Neural cell (in vitro differentiated cells): ENCODE data around the gene IMMP2L. TPM values are rescaled to one million over a fixed set of nuclear protein-coding genes. Genes with fewer than 3 reads are reported as not detected.

Source experiments
- H2AFZ ChIP-seq: fragments of 200-600, 300-800 bp; sonication (generic), shearing (Covaris generic); 2 replicates; pipeline ENCODE4 v1.6.0; 2014; ENCODE audit warnings: low read depth, mild to moderate bottlenecking, antibody characterized with exemption, low read length, moderate library complexity
- H3F3A ChIP-seq: fragments of 200-600 bp; shearing (Covaris generic); 2 replicates; pipeline ENCODE4 v1.6.1; 2016; ENCODE audit warnings: mild to moderate bottlenecking, moderate library complexity, mixed read lengths, antibody characterized with exemption, low read length; ENCODE audit not compliant: insufficient read depth, poor library complexity, severe bottlenecking
- H3K27ac ChIP-seq: fragments of 200-600, 300-800 bp; sonication (generic), shearing (Covaris generic); 2 replicates; pipeline ENCODE4 v1.5.1; 2014; ENCODE audit warnings: mild to moderate bottlenecking, low read length, moderate library complexity
- H3K27me3 ChIP-seq: fragments of 300-800, 200-600 bp; sonication (generic), shearing (Covaris generic); 2 replicates; pipeline ENCODE4 v1.6.0; 2014; ENCODE audit warnings: mild to moderate bottlenecking, low read depth, low read length, moderate library complexity; ENCODE audit not compliant: insufficient read depth
- H3K36me3 ChIP-seq: fragments of 300-800, 200-600 bp; sonication (generic), shearing (Covaris generic); 2 replicates; pipeline ENCODE4 v1.5.1; 2014; ENCODE audit warnings: mild to moderate bottlenecking, antibody characterized with exemption, low read length, moderate library complexity; ENCODE audit not compliant: insufficient read depth
- H3K4me2 ChIP-seq: fragments of 300-800, 200-600 bp; sonication (generic), shearing (Covaris generic); 2 replicates; pipeline ENCODE4 v1.6.0; 2014; ENCODE audit warnings: mild to moderate bottlenecking, low read length
- H3K4me3 ChIP-seq: fragments of 300-800, 200-600 bp; sonication (generic), shearing (Covaris generic); 2 replicates; pipeline ENCODE4 v1.5.1; 2014; ENCODE audit warnings: mild to moderate bottlenecking, low read length, moderate library complexity
- H3K79me2 ChIP-seq: fragments of 200-600 bp; shearing (Covaris generic); replicated peaks from 2 replicates; pipeline ENCODE4 v1.6.0; 2014; ENCODE audit warnings: mild to moderate bottlenecking, low read length, moderate library complexity; ENCODE audit not compliant: insufficient read depth
- H3K9ac ChIP-seq: fragments of 300-800, 200-600 bp; sonication (generic), shearing (Covaris generic); 2 replicates; pipeline ENCODE4 v1.6.1; 2016; ENCODE audit warnings: mild to moderate bottlenecking, low read length, mixed read lengths
- H3K9me2 ChIP-seq: fragments of 200-600 bp; shearing (Covaris generic); 2 replicates; pipeline ENCODE4 v1.6.1; 2016; ENCODE audit warnings: mild to moderate bottlenecking, low read length, mixed read lengths; ENCODE audit not compliant: insufficient read depth
- H3K9me3 ChIP-seq: fragments of 200-600, 300-800 bp; sonication (generic), shearing (Covaris generic); 2 replicates; pipeline ENCODE4 v1.6.1; 2016; ENCODE audit warnings: mild to moderate bottlenecking, mixed run types, low read length, moderate library complexity, mixed read lengths
- H4K20me1 ChIP-seq: fragments of 200-600 bp; shearing (Covaris generic); 2 replicates; pipeline ENCODE4 v1.6.1; 2016; ENCODE audit warnings: mild to moderate bottlenecking, mixed run types; ENCODE audit not compliant: insufficient read depth
- EP300 ChIP-seq: fragments of 450-650 bp; conservative IDR thresholded peaks from 2 replicates; pipeline ENCODE4 v1.6.1; 2014; ENCODE audit warnings: antibody characterized with exemption, mild to moderate bottlenecking, moderate library complexity; ENCODE audit not compliant: poor library complexity, severe bottlenecking
- EZH2 ChIP-seq: fragments of 200-600, 300-800 bp; shearing (Covaris generic), sonication (generic); IDR thresholded peaks from 2 replicates; pipeline ENCODE4 v1.6.1; 2014; ENCODE audit warnings: antibody characterized with exemption, low read length, borderline replicate concordance, mild to moderate bottlenecking; ENCODE audit not compliant: insufficient read depth, poor library complexity, severe bottlenecking
- MXI1 ChIP-seq: fragments of 450-650 bp; conservative IDR thresholded peaks from 2 replicates; pipeline ENCODE4 v1.6.1; 2014; ENCODE audit warnings: antibody characterized with exemption, mild to moderate bottlenecking; ENCODE audit not compliant: poor library complexity, severe bottlenecking
- POLR2AphosphoS5 ChIP-seq: IDR thresholded peaks from 2 replicates; pipeline ENCODE4 v1.6.1; 2012
- RAD21 ChIP-seq: fragments of 450-650 bp; conservative IDR thresholded peaks from 2 replicates; pipeline ENCODE4 v1.6.1; 2014; ENCODE audit warnings: antibody characterized with exemption, mild to moderate bottlenecking, moderate library complexity
- SMC3 ChIP-seq: fragments of 450-650 bp; conservative IDR thresholded peaks from 2 replicates; pipeline ENCODE4 v1.6.1; 2014; ENCODE audit warnings: antibody characterized with exemption, mild to moderate bottlenecking, moderate library complexity; ENCODE audit not compliant: poor library complexity
- TAF1 ChIP-seq: IDR thresholded peaks from 2 replicates; pipeline ENCODE4 v1.6.1; 2012; ENCODE audit warnings: low read depth
- polyA plus RNA-seq: library from polyadenylated mRNA; depleted of rRNA; stranded (reverse); fragments of >200 nt; gene quantifications from 2 replicates; pipeline ENCODE4 v1.2.3, GENCODE V29; 2014
- TF ChIP-seq, protein P1 (sequence below): IDR thresholded peaks from 2 replicates; pipeline ENCODE4 v1.6.1; 2012; ENCODE audit warnings: borderline replicate concordance
- TF ChIP-seq, protein P2 (sequence below): fragments of 450-650 bp; IDR thresholded peaks from 2 replicates; pipeline ENCODE4 v1.5.1; 2014; ENCODE audit warnings: antibody characterized with exemption, mild to moderate bottlenecking, moderate library complexity; ENCODE audit not compliant: poor library complexity, severe bottlenecking

The IMMP2L gene
- polyA plus RNA-seq, 1 donor from 2014 or later = 9.7 TPM

DNA sequence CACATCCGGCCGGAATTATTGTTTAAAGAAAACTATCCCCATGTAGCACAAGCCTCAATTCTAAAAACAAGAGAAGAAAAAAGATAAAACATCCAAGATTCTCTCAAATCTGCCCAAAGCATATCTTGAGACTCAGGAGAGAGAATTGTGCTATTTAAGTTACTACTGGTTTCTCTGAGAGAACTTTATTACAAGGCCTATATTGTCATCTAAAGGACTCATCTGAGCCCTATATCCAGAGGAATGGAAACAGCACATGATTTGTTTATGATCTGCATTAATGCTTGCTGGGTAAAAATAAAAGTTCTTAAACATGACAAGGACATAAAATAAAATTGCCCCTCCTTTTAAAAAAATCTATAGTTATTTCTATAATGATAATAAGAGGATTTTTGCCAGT lies 446.3 kb downstream of the IMMP2L start:
- Histone ChIP-seq H3K4me2 (no peak overlapping the region), H3K9ac (no peak overlapping the region), H3K79me2 (no peaks in the 10 kb centered on the region), H3K4me3 (no peak overlapping the region), H3F3A (peaks cover 4% of the 10 kb centered on the region), H4K20me1 (no peaks in the 10 kb centered on the region), H3K36me3 (no peaks in the 10 kb centered on the region), H3K27ac (no peak overlapping the region), H3K9me2 (no peaks in the 10 kb centered on the region), H3K9me3 (no peaks in the 10 kb centered on the region), H3K27me3 (no peaks in the 10 kb centered on the region), H2AFZ (no peak overlapping the region)
- TF ChIP-seq, protein P1, sequence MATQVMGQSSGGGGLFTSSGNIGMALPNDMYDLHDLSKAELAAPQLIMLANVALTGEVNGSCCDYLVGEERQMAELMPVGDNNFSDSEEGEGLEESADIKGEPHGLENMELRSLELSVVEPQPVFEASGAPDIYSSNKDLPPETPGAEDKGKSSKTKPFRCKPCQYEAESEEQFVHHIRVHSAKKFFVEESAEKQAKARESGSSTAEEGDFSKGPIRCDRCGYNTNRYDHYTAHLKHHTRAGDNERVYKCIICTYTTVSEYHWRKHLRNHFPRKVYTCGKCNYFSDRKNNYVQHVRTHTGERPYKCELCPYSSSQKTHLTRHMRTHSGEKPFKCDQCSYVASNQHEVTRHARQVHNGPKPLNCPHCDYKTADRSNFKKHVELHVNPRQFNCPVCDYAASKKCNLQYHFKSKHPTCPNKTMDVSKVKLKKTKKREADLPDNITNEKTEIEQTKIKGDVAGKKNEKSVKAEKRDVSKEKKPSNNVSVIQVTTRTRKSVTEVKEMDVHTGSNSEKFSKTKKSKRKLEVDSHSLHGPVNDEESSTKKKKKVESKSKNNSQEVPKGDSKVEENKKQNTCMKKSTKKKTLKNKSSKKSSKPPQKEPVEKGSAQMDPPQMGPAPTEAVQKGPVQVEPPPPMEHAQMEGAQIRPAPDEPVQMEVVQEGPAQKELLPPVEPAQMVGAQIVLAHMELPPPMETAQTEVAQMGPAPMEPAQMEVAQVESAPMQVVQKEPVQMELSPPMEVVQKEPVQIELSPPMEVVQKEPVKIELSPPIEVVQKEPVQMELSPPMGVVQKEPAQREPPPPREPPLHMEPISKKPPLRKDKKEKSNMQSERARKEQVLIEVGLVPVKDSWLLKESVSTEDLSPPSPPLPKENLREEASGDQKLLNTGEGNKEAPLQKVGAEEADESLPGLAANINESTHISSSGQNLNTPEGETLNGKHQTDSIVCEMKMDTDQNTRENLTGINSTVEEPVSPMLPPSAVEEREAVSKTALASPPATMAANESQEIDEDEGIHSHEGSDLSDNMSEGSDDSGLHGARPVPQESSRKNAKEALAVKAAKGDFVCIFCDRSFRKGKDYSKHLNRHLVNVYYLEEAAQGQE = no peak
- TF ChIP-seq TAF1 (no peak), MXI1 (no peak), RAD21 (no peak), EZH2 (no peak)

DNA sequence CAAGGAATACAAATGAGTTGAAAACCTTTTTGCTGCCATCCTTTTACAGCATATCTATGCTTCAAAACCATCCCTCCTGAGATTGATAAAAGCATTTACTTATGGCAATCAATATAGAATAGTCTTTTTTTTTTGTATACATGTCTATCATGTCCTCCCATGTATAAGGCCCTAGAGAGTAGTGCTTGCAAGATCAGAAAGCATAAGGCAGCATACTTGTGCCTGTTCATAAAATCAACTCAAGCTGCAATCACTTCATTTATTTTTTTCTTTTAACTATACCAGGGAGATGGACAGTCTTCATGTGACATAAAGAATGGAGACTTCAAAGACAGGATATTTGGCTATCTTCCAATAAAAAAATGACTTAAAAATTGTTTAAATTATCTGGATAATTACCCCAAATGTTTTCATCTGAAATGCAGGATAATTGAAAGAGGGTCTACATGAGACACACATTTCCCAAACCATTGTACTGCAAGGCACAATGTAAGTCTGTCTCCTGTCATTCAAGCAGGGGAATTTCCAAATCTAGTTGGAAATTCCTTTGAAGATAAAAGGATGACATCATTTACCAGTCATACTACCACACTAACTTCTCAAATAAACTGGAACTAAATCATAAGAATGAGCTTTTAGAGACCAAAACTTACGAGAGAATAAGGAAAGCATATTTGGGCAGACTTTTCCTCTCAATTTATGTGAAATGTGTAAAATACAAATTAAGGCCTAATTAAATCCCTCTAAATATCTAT lies 448.9 kb downstream of the IMMP2L start:
- Histone ChIP-seq H3K9me2 (no peaks in the 10 kb centered on the region), H3K4me2 (peak overlapping the region; percentile 67), H3K4me3 (peak overlapping the region; percentile 43), H4K20me1 (no peaks in the 10 kb centered on the region), H3K9me3 (no peaks in the 10 kb centered on the region), H3K9ac (peak overlapping the region; percentile 42), H3K36me3 (peaks cover 3% of the 10 kb centered on the region), H3K79me2 (no peaks in the 10 kb centered on the region), H3K27me3 (no peaks in the 10 kb centered on the region), H3F3A (peaks cover 4% of the 10 kb centered on the region), H3K27ac (peak overlapping the region; percentile 88), H2AFZ (no peak overlapping the region)
- peak; percentile 92 for TF ChIP-seq EP300
- TF ChIP-seq EZH2 = no peak
- TF ChIP-seq, protein P2, sequence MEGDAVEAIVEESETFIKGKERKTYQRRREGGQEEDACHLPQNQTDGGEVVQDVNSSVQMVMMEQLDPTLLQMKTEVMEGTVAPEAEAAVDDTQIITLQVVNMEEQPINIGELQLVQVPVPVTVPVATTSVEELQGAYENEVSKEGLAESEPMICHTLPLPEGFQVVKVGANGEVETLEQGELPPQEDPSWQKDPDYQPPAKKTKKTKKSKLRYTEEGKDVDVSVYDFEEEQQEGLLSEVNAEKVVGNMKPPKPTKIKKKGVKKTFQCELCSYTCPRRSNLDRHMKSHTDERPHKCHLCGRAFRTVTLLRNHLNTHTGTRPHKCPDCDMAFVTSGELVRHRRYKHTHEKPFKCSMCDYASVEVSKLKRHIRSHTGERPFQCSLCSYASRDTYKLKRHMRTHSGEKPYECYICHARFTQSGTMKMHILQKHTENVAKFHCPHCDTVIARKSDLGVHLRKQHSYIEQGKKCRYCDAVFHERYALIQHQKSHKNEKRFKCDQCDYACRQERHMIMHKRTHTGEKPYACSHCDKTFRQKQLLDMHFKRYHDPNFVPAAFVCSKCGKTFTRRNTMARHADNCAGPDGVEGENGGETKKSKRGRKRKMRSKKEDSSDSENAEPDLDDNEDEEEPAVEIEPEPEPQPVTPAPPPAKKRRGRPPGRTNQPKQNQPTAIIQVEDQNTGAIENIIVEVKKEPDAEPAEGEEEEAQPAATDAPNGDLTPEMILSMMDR = no peak
- TF ChIP-seq, protein P1 = no peak
- no peak for TF ChIP-seq MXI1
- peak; percentile 24 for TF ChIP-seq RAD21
- no peak for TF ChIP-seq TAF1
- TF ChIP-seq POLR2AphosphoS5 = peak; percentile 78
- TF ChIP-seq SMC3 = peak; percentile 30
